Endodermal cell (in vitro differentiated cells): ENCODE results near the gene VPS11. TPM values are rescaled to one million over a fixed set of nuclear protein-coding genes. Genes with fewer than 3 reads are reported as not detected.

Source experiments
- DNase-seq: peaks from one replicate; pipeline ENCODE4 v3.0.0-alpha.2; 2017
- H3K27ac ChIP-seq: 2 replicates; pipeline ENCODE4 v1.5.1; 2013; ENCODE audit warnings: mild to moderate bottlenecking, low read depth, low read length, moderate library complexity
- H3K27me3 ChIP-seq: 2 replicates; pipeline ENCODE4 v1.6.1; 2013; ENCODE audit warnings: mild to moderate bottlenecking, low read length, moderate library complexity; ENCODE audit not compliant: insufficient read depth, control insufficient read depth, poor library complexity, severe bottlenecking
- H3K36me3 ChIP-seq: 2 replicates; pipeline ENCODE4 v1.7.0; 2013; ENCODE audit warnings: mild to moderate bottlenecking, low read length, moderate library complexity; ENCODE audit not compliant: control insufficient read depth, insufficient read depth
- H3K4me1 ChIP-seq: one replicate; pipeline ENCODE4 v1.7.0; 2013; ENCODE audit warnings: low read length; ENCODE audit not compliant: control insufficient read depth, insufficient read depth
- H3K4me3 ChIP-seq: 2 replicates; pipeline ENCODE4 v1.5.1; 2013; ENCODE audit warnings: mild to moderate bottlenecking, low read length, moderate library complexity
- H3K9ac ChIP-seq: 2 replicates; pipeline ENCODE4 v1.6.1; 2013; ENCODE audit warnings: mild to moderate bottlenecking, low read length, moderate library complexity; ENCODE audit not compliant: poor library complexity, severe bottlenecking; ENCODE audit errors: extremely low read depth
- H3K9me3 ChIP-seq: 2 replicates; pipeline ENCODE4 v1.6.1; 2013; ENCODE audit warnings: mild to moderate bottlenecking, low read length, moderate library complexity; ENCODE audit not compliant: control insufficient read depth
- H3K27ac Mint-ChIP-seq: 2 replicates; pipeline ENCODE4 v1.8.0; 2020; ENCODE audit warnings: mixed read lengths
- H3K27me3 Mint-ChIP-seq: 2 replicates; pipeline ENCODE4 v1.8.0; 2021; ENCODE audit warnings: mild to moderate bottlenecking, mixed read lengths; ENCODE audit not compliant: insufficient read depth
- H3K36me3 Mint-ChIP-seq: 2 replicates; pipeline ENCODE4 v1.8.0; 2020; ENCODE audit warnings: low read depth, mixed read lengths
- H3K4me1 Mint-ChIP-seq: 2 replicates; pipeline ENCODE4 v1.8.0; 2020; ENCODE audit warnings: mixed read lengths
- H3K4me3 Mint-ChIP-seq: 2 replicates; pipeline ENCODE4 v1.8.0; 2020; ENCODE audit warnings: mild to moderate bottlenecking, moderate library complexity, mixed read lengths
- H3K9me3 Mint-ChIP-seq: 2 replicates; pipeline ENCODE4 v1.8.0; 2020; ENCODE audit warnings: mild to moderate bottlenecking, mixed read lengths
- WGBS, 2 experiments: methylation state at CpG; one replicate each; pipeline versions ENCODE4 v1.1.5 to v1.1.7; 2013; ENCODE audit warnings: missing lambda C conversion rate in 2 of 2, mixed read lengths in 1 of 2; ENCODE audit not compliant: insufficient coverage in 1 of 2, insufficient read length in 1 of 2; 5-methylcytosine and 5-hydroxymethylcytosine counted together
- total RNA-seq, 2 donors: library from RNA; stranded (reverse); fragmentation: NEBNext Ultra II Directional in 1 of 2; extraction: Animal tissue kit (Norgen Biotek cat#: 25700) in 1 of 2; gene quantifications; 2 replicates in 1 of 2; 3 replicates in 1 of 2; pipeline ENCODE4 v1.2.1, GENCODE V29; 2021
- TF ChIP-seq, protein P1 (sequence below): fragments of 200-600 bp; sonication (generic); conservative IDR thresholded peaks from 2 replicates; pipeline ENCODE4 v1.5.0; 2021; ENCODE audit warnings: antibody characterized with exemption, mild to moderate bottlenecking

The VPS11 gene
- total RNA-seq, 2 donors from 2014 or later = 26.9 to 29.1 TPM

DNA sequence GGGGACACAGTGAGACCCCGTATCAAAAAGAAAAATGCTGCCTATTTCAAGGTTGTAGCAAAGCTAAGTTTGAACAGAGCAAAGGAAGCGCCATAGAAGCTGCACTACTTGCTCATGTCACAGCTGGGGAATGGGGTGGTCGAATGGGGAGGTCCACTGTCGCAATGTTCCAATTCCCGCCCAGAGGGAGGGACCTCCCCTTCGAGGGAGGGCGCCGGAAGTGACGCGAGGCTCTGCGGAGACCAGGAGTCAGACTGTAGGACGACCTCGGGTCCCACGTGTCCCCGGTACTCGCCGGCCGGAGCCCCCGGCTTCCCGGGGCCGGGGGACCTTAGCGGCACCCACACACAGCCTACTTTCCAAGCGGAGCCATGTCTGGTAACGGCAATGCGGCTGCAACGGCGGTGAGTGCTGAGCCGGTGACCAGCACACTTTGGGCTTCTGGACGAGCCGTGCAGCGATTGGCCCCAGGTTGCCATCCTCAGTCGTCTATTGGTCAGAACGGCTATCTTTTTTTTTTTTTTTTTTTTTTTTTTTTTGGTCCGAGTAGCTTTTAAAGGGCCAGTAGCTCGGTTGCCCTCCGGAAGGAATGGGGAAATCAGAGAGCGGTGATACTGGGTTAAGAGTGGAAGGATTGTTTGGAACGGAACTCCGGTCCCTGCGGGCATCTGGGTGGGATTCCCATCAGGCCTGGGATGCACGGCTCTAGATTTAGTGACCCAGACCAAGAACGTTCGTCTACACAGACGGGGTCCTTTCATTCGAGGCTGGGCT, 17.2 kb downstream of the VPS11 start, which contains the start of gene HMBS:
HMBS (plus strand) TSS at position 219 of the 774 bp plus-strand sequence; CDS start at position 372, 153 bp downstream.
- Histone ChIP-seq H3K27me3 (no peaks in the 10 kb centered on the region), H3K27ac (peak within 1 kb of the TSS; percentile 78), H3K4me3 (peak within 1 kb of the TSS; percentile 95), H3K4me1 (no peaks in the 10 kb centered on the region), H3K36me3 (peaks cover 23% of the 10 kb centered on the region), H3K9ac (peak within 1 kb of the TSS; percentile 80), H3K9me3 (no peaks in the 10 kb centered on the region)
- Mint-ChIP-seq H3K4me1 (peaks cover 6% of the 10 kb centered on the region), H3K27me3 (no peaks in the 10 kb centered on the region), H3K36me3 (peaks cover 24% of the 10 kb centered on the region), H3K9me3 (no peaks in the 10 kb centered on the region), H3K27ac (peak within 1 kb of the TSS; percentile 99), H3K4me3 (peak within 1 kb of the TSS; percentile 90)
- TF ChIP-seq, protein P1, sequence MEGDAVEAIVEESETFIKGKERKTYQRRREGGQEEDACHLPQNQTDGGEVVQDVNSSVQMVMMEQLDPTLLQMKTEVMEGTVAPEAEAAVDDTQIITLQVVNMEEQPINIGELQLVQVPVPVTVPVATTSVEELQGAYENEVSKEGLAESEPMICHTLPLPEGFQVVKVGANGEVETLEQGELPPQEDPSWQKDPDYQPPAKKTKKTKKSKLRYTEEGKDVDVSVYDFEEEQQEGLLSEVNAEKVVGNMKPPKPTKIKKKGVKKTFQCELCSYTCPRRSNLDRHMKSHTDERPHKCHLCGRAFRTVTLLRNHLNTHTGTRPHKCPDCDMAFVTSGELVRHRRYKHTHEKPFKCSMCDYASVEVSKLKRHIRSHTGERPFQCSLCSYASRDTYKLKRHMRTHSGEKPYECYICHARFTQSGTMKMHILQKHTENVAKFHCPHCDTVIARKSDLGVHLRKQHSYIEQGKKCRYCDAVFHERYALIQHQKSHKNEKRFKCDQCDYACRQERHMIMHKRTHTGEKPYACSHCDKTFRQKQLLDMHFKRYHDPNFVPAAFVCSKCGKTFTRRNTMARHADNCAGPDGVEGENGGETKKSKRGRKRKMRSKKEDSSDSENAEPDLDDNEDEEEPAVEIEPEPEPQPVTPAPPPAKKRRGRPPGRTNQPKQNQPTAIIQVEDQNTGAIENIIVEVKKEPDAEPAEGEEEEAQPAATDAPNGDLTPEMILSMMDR = no peak
- WGBS, 2 experiments = 2 to 4% methylated on average over 18 to 45 of the region's 45 CpGs
- peak; percentile 98 for DNase-seq

DNA sequence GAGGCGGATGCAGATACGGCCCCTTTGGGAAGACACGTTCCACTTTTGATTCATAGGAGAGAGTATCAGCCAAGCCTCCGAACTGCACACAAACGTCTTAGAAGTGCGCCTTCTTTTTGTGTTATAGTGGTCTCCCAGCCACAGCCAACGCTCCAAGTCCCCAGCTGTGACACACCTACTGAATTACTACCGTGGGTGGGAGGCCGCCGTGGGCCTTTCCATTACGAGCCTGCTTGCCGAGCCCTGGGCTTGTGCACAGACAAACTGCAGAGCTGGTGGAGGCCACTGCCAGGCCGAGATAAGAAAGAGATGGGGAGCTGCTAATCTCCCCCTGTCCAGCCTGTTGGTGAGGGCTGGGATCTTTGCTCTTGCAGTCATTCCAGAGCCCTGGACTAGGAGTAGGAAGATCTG, 17.8 kb downstream of the VPS11 start:
- 3 to 8% methylated on average over 11 to 13 of the region's 13 CpGs for WGBS, 2 experiments
- H3K27ac ChIP-seq = no peak overlapping the region
- peak overlapping the region; percentile 99 for H3K27ac Mint-ChIP-seq

DNA sequence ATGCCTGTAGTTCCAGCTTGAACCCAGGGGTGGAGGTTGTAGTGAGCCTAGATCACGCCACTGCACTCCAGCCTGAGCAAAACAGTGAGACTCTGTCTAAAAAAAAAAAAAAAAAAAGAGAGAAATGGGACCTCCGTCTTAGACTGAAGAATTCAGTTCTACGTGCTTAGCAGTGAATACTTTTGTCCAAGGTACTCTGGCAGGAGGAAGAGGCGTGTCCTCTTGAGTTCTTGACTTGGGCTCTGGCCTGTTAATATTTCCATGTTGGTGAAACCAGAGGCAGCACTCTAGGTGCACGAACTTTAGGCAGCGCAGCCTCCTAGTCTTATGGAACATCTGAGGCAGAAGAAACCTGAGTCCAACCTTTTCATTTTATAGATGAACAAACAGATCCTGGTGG, 19.5 kb downstream of the VPS11 start:
- Histone ChIP-seq H3K9ac (no peak overlapping the region), H3K4me3 (no peak overlapping the region), H3K27ac (no peak overlapping the region), H3K4me1 (no peaks in the 10 kb centered on the region), H3K9me3 (no peaks in the 10 kb centered on the region), H3K27me3 (no peaks in the 10 kb centered on the region), H3K36me3 (peaks cover 18% of the 10 kb centered on the region)
- H3K4me1 Mint-ChIP-seq = peaks cover 6% of the 10 kb centered on the region
- no peaks in the 10 kb centered on the region for H3K9me3 Mint-ChIP-seq
- H3K27ac Mint-ChIP-seq = no peak overlapping the region
- no peak for DNase-seq
- whole genome bisulfite sequencing, 2 experiments = 93 to 94% methylated on average over 6 of the region's 6 CpGs
- H3K36me3 Mint-ChIP-seq = peaks cover 9% of the 10 kb centered on the region
- H3K4me3 Mint-ChIP-seq = no peak overlapping the region
- TF ChIP-seq, protein P1 = no peak
- H3K27me3 Mint-ChIP-seq = no peaks in the 10 kb centered on the region

More for the DNA sequence above, 17.8 kb downstream of the VPS11 start:
- Mint-ChIP-seq H3K27me3 (no peaks in the 10 kb centered on the region), H3K36me3 (peaks cover 21% of the 10 kb centered on the region), H3K4me1 (peaks cover 6% of the 10 kb centered on the region), H3K4me3 (peak overlapping the region; percentile 90), H3K9me3 (no peaks in the 10 kb centered on the region)
- TF ChIP-seq, protein P1 = no peak
- Histone ChIP-seq H3K27me3 (no peaks in the 10 kb centered on the region), H3K4me1 (no peaks in the 10 kb centered on the region), H3K36me3 (peaks cover 19% of the 10 kb centered on the region), H3K9ac (peak overlapping the region; percentile 80), H3K4me3 (peak overlapping the region; percentile 95), H3K9me3 (no peaks in the 10 kb centered on the region)
- DNase-seq = no peak
